Lower leg skin (tissue), 3 donors: ENCODE results near the gene TLL1.

ENCODE experiments used
- CTCF ChIP-seq, 3 donors: fragments of 450-650 bp; IDR thresholded peaks; one replicate each; pipeline ENCODE4 v1.5.1; 2016; ENCODE audit warnings: antibody characterized with exemption in 3 of 3, mild to moderate bottlenecking in 3 of 3, moderate library complexity in 2 of 3
- POLR2A ChIP-seq, 2 donors: fragments of 450-650 bp; IDR thresholded peaks; one replicate each; pipeline ENCODE4 v1.6.1; 2016 to 2017; ENCODE audit warnings: antibody characterized with exemption in 2 of 2, mild to moderate bottlenecking in 1 of 2, moderate library complexity in 1 of 2

GRCh38 chr4:165929662-165930061, 56.6 kb downstream of the TLL1 start:
- TF ChIP-seq CTCF (IDR thresholded peaks at IDR 0.05) (no peak), POLR2A (IDR thresholded peaks at IDR 0.05) (no peak)
